ENCODE data around the gene VSTM4.

VSTM4 gene

DNA sequence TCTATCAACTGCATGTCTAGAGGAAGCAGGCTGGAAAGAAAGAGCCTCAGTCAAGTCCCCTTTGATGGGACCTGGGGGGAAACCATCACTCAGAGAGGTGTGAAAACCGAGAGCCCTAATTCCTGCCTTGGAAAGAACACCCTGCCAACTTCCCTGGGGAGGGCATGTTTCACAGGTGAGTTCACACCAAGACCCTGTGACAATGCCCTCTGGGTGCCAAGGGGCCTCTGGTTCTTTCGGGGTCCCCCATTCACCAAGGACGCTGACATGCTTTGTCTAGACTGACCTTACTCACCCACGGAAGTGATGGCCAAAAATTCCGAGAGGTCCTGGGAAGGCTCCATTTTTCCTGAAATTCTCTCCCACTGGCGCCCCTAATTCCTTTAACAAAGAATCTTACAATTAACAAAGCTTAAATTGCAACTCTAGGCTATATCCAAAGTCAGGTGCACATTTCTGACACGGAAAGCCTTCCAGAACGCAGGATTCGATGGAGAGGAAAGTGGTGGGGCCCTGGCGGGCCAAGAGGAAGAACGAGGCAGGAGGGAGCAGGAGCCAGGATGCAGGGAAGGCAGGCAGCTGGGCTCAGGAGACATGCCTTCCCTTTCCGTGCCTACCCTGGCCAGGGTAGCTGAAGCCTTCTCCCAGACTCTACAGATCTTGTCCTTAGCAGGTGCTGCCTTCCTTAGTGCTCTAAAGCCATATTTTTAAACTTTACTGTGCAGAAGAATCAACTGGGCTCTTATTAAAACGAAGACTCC is 23.7 kb downstream of the VSTM4 start:
- no peak for TF ChIP-seq CTCF (IDR thresholded peaks at IDR 0.05; ENCODE audit: borderline replicate concordance, extremely low read depth, low read length, poor library complexity, severe bottlenecking)
- no peak for TF ChIP-seq EZH2 (IDR thresholded peaks at IDR 0.05; ENCODE audit: borderline replicate concordance, low read depth, low read length, severe bottlenecking)
- Histone ChIP-seq H3K27me3 (ENCODE audit: insufficient read depth, low read length, poor library complexity) (no peaks in the 10 kb centered on the region), H3K9me3 (ENCODE audit: insufficient read depth, low read length, severe bottlenecking) (peaks cover 4% of the 10 kb centered on the region), H2AFZ (ENCODE audit: low read depth, low read length) (no peak overlapping the region), H3K4me1 (ENCODE audit: insufficient read depth, low read length) (no peaks in the 10 kb centered on the region), H3K4me2 (ENCODE audit: insufficient read depth, low read length) (no peak overlapping the region), H4K20me1 (ENCODE audit: insufficient read depth, low read length) (no peaks in the 10 kb centered on the region), H3K36me3 (ENCODE audit: insufficient read depth, low read length) (no peaks in the 10 kb centered on the region), H3K4me3 (ENCODE audit: low read depth in 1 of 2, low read length in 2 of 2) (no peak overlapping the region), H3K79me2 (ENCODE audit: insufficient read depth, low read length) (no peaks in the 10 kb centered on the region), H3K27ac (ENCODE audit: low read length) (no peak overlapping the region), H3K9ac (ENCODE audit: low read depth, low read length) (no peak overlapping the region)
- ATAC-seq (ENCODE audit: insufficient read depth, low read depth), result no peak
- no peak for DNase-seq

DNA sequence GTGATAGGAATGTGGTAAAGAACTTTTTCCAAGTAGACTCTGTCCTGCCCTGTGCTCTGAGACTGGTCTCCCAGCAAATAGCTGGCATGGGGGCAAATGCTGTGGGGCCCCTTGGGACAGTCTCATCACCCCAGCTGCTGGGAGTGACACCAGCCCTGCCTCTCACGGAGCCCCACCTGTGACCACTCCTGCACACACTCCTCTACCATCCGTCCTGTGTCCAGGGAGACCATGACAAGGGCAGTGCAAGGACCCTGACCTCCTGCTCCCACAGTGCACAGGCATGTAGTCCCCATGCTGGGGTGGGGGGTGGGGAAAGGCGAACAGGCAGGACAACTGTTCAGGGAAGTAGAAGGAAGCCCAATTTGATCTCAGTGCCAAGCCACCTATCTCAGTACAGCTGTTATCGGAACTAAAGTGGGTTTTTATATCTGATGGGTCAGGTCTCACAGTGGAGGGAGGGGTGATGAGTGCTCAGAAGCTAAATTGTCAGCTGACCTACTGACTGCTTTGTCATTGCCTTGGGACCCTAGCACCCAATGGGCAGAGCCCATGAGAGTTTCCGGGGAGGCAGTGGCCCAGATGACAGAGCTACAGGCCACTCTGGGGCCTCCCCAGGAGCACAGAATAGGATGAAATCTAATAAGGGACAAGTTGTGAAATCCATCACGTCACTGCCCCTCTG is 24.5 kb downstream of the VSTM4 start:
- no peaks in the 10 kb centered on the region for H3K36me3 ChIP-seq (ENCODE audit: insufficient read depth, low read length)
- no peak overlapping the region for H3K9ac ChIP-seq (ENCODE audit: low read depth, low read length)
- H2AFZ ChIP-seq (ENCODE audit: low read depth, low read length), result no peak overlapping the region
- no peak overlapping the region for H3K4me2 ChIP-seq (ENCODE audit: insufficient read depth, low read length)
- H3K4me3 ChIP-seq (ENCODE audit: low read depth in 1 of 2, low read length in 2 of 2), result no peak overlapping the region
- H3K79me2 ChIP-seq (ENCODE audit: insufficient read depth, low read length), result no peaks in the 10 kb centered on the region
- H3K27me3 ChIP-seq (ENCODE audit: insufficient read depth, low read length, poor library complexity), result no peaks in the 10 kb centered on the region
- no peaks in the 10 kb centered on the region for H4K20me1 ChIP-seq (ENCODE audit: insufficient read depth, low read length)
- ATAC-seq (ENCODE audit: insufficient read depth, low read depth), result no peak
- H3K9me3 ChIP-seq (ENCODE audit: insufficient read depth, low read length, severe bottlenecking), result peaks cover 8% of the 10 kb centered on the region
- TF ChIP-seq EZH2 (IDR thresholded peaks at IDR 0.05; ENCODE audit: borderline replicate concordance, low read depth, low read length, severe bottlenecking) (no peak), CTCF (IDR thresholded peaks at IDR 0.05; ENCODE audit: borderline replicate concordance, extremely low read depth, low read length, poor library complexity, severe bottlenecking) (no peak)
- no peak for DNase-seq
- H3K27ac ChIP-seq (ENCODE audit: low read length), result no peak overlapping the region
- no peaks in the 10 kb centered on the region for H3K4me1 ChIP-seq (ENCODE audit: insufficient read depth, low read length)

DNA sequence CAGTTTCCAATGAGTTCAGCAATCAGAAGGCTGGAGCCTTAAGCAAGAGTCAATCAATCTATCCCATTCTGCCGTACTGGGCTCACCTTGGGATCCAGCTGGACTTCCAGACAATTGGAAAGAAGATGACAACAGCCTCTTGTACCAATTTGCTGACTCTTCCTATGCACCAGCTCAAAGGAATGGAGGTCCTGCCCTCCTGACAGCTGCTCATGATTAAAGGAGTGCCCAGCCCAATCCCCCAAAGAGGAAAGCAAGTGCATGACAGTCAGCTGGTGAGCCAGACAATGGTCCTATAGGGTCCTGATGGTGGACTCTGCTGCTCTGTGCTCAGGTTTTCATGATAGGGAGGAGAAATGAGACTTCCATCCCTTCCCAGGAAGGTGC is 25.1 kb downstream of the VSTM4 start:
- no peaks in the 10 kb centered on the region for H3K36me3 ChIP-seq (ENCODE audit: insufficient read depth, low read length)
- TF ChIP-seq EZH2 (IDR thresholded peaks at IDR 0.05; ENCODE audit: borderline replicate concordance, low read depth, low read length, severe bottlenecking) (no peak), CTCF (IDR thresholded peaks at IDR 0.05; ENCODE audit: borderline replicate concordance, extremely low read depth, low read length, poor library complexity, severe bottlenecking) (no peak)
- ATAC-seq (ENCODE audit: insufficient read depth, low read depth) (no peak), DNase-seq (no peak)
- H4K20me1 ChIP-seq (ENCODE audit: insufficient read depth, low read length), result no peaks in the 10 kb centered on the region
- no peak overlapping the region for H2AFZ ChIP-seq (ENCODE audit: low read depth, low read length)
- H3K79me2 ChIP-seq (ENCODE audit: insufficient read depth, low read length), result no peaks in the 10 kb centered on the region
- H3K27me3 ChIP-seq (ENCODE audit: insufficient read depth, low read length, poor library complexity), result no peaks in the 10 kb centered on the region
- H3K4me3 ChIP-seq (ENCODE audit: low read depth in 1 of 2, low read length in 2 of 2), result no peak overlapping the region
- H3K4me2 ChIP-seq (ENCODE audit: insufficient read depth, low read length), result no peak overlapping the region
- H3K4me1 ChIP-seq (ENCODE audit: insufficient read depth, low read length), result no peaks in the 10 kb centered on the region
- no peak overlapping the region for H3K9ac ChIP-seq (ENCODE audit: low read depth, low read length)
- no peak overlapping the region for H3K27ac ChIP-seq (ENCODE audit: low read length)
- peaks cover 8% of the 10 kb centered on the region for H3K9me3 ChIP-seq (ENCODE audit: insufficient read depth, low read length, severe bottlenecking)

Measured in DND-41 (cell line).